H1 (cell line): Measurements from ENCODE around the gene GLRX. TPM values are rescaled to one million over a fixed set of nuclear protein-coding genes. Genes with fewer than 3 reads are reported as not detected.

ENCODE experiments used
- CTCF ChIA-PET: fragments of 300-600 bp; sonication (Branson Sonifier 250); formaldehyde crosslinking; loops from one replicate; lab custom pipeline; 2021; ENCODE audit not compliant: partially characterized antibody; lab: Charles Lee
- POLR2A ChIA-PET: fragments of 300-600 bp; sonication (Branson Sonifier 250); formaldehyde crosslinking; loops from one replicate; lab custom pipeline; 2021; ENCODE audit warnings: inconsistent platforms; ENCODE audit not compliant: partially characterized antibody; lab: Charles Lee
- DNase-seq, 2 experiments: peaks; one replicate each; pipeline versions ENCODE4 v3.0.0 to v3.0.0-alpha.2; 2010 to 2022; ENCODE audit warnings: low spot score in 2 of 2, low read depth in 1 of 2, mixed read lengths in 1 of 2
- FAIRE-seq: peaks from 2 replicates; lab custom pipeline; 2011; peaks lifted over from hg19 to GRCh38; lab: Jason Lieb, UNC
- H2AFZ ChIP-seq: 2 replicates; pipeline ENCODE4 v1.8.1; 2012; ENCODE audit warnings: low read length, inconsistent platforms
- H2AK5ac ChIP-seq: 2 replicates; pipeline ENCODE4 v1.6.1; 2013; ENCODE audit warnings: low read depth, low read length
- H2BK120ac ChIP-seq: replicated peaks from 2 replicates; pipeline ENCODE3; 2013; ENCODE audit warnings: low read depth, low read length, inconsistent platforms
- H2BK12ac ChIP-seq: 2 replicates; pipeline ENCODE4 v1.6.1; 2013; ENCODE audit warnings: low read depth, low read length
- H2BK15ac ChIP-seq: 2 replicates; pipeline ENCODE4 v1.6.1; 2013; ENCODE audit warnings: low read length
- H2BK20ac ChIP-seq: 2 replicates; pipeline ENCODE4 v1.6.1; 2013; ENCODE audit warnings: low read length
- H2BK5ac ChIP-seq: 2 replicates; pipeline ENCODE4 v1.6.1; 2013; ENCODE audit warnings: low read depth, low read length
- H3K14ac ChIP-seq: 2 replicates; pipeline ENCODE4 v1.6.1; 2013; ENCODE audit warnings: inconsistent platforms; ENCODE audit not compliant: insufficient read length
- H3K18ac ChIP-seq: 2 replicates; pipeline ENCODE4 v1.6.1; 2013; ENCODE audit warnings: low read length; ENCODE audit errors: extremely low read depth
- H3K23ac ChIP-seq: 2 replicates; pipeline ENCODE4 v1.6.1; 2013; ENCODE audit warnings: inconsistent platforms; ENCODE audit not compliant: insufficient read length
- H3K23me2 ChIP-seq: 2 replicates; pipeline ENCODE4 v1.6.1; 2013; ENCODE audit warnings: low read depth, low read length
- H3K27ac ChIP-seq: 2 replicates; pipeline ENCODE4 v1.6.1; 2011; ENCODE audit warnings: low read depth, low read length, inconsistent platforms
- H3K27me3 ChIP-seq, 4 experiments: replicated peaks in 1 of 4; 1 replicate in 1 of 4; 2 replicates in 3 of 4; pipeline versions ENCODE4 v1.6.1 to v1.8.1; 2011 to 2013; ENCODE audit warnings: low read length in 3 of 4, mild to moderate bottlenecking in 3 of 4, inconsistent platforms in 2 of 4, mixed read lengths in 2 of 4, moderate library complexity in 1 of 4; ENCODE audit not compliant: control insufficient read depth in 3 of 4, insufficient read depth in 3 of 4; ENCODE audit errors: extremely low read depth in 1 of 4
- H3K36me3 ChIP-seq, 4 experiments: 2 replicates each; pipeline versions ENCODE4 v1.6.1 to v1.8.1; 2011 to 2013; ENCODE audit warnings: mild to moderate bottlenecking in 4 of 4, low read length in 3 of 4, moderate library complexity in 2 of 4, control low read depth in 1 of 4, inconsistent platforms in 1 of 4; ENCODE audit not compliant: insufficient read depth in 4 of 4, control insufficient read depth in 2 of 4
- H3K4ac ChIP-seq: replicated peaks from 2 replicates; pipeline ENCODE3; 2013; ENCODE audit warnings: low read length, low read depth, mixed read lengths, inconsistent platforms; ENCODE audit not compliant: insufficient read length
- H3K4me1 ChIP-seq, 4 experiments: replicated peaks in 1 of 4; 1 replicate in 1 of 4; 2 replicates in 3 of 4; pipeline versions ENCODE4 v1.6.1 to v1.8.1; 2011 to 2013; ENCODE audit warnings: low read length in 3 of 4, inconsistent platforms in 2 of 4, mixed read lengths in 1 of 4; ENCODE audit not compliant: insufficient read depth in 4 of 4, control insufficient read depth in 3 of 4
- H3K4me2 ChIP-seq, 2 experiments: 2 replicates each; pipeline versions ENCODE4 v1.6.1 to v1.8.1; 2011 to 2013; ENCODE audit warnings: low read depth in 2 of 2, low read length in 2 of 2, control low read depth in 1 of 2, inconsistent platforms in 1 of 2, mild to moderate bottlenecking in 1 of 2; ENCODE audit not compliant: insufficient read depth in 1 of 2
- H3K4me3 ChIP-seq, 4 experiments: fragments of 200-600, 300-600 bp in 1 of 4; sonication (generic), shearing (Covaris generic), sonication (Bioruptor Twin) in 1 of 4; 2 replicates each; pipeline versions ENCODE4 v1.5.1 to v1.8.1; 2011 to 2016; ENCODE audit warnings: low read length in 4 of 4, low read depth in 3 of 4, control low read depth in 2 of 4, inconsistent platforms in 2 of 4, mild to moderate bottlenecking in 2 of 4, mixed read lengths in 1 of 4, moderate library complexity in 1 of 4; ENCODE audit not compliant: insufficient read depth in 2 of 4; ENCODE audit errors: extremely low read depth in 1 of 4
- H3K56ac ChIP-seq: replicated peaks from 2 replicates; pipeline ENCODE3; 2013; ENCODE audit warnings: low read depth, mild to moderate bottlenecking, mixed read lengths, low read length, inconsistent platforms; ENCODE audit not compliant: insufficient read length
- H3K79me1 ChIP-seq: 2 replicates; pipeline ENCODE4 v1.6.1; 2013; ENCODE audit warnings: low read depth, low read length, control low read depth
- H3K79me2 ChIP-seq, 2 experiments: 2 replicates each; pipeline versions ENCODE4 v1.6.1 to v1.8.1; 2012 to 2013; ENCODE audit warnings: low read length in 2 of 2, mild to moderate bottlenecking in 2 of 2, inconsistent platforms in 1 of 2; ENCODE audit not compliant: insufficient read depth in 2 of 2, control insufficient read depth in 1 of 2
- H3K9ac ChIP-seq, 4 experiments: replicated peaks in 1 of 4; 1 replicate in 1 of 4; 2 replicates in 3 of 4; pipeline versions ENCODE4 v1.6.1 to v1.8.1; 2011 to 2013; ENCODE audit warnings: low read depth in 3 of 4, low read length in 3 of 4, control low read depth in 2 of 4, mild to moderate bottlenecking in 2 of 4, moderate library complexity in 2 of 4, inconsistent platforms in 1 of 4; ENCODE audit errors: extremely low read depth in 1 of 4
- H3K9me3 ChIP-seq, 2 experiments: 2 replicates each; pipeline versions ENCODE4 v1.6.1 to v1.8.1; 2012 to 2013; ENCODE audit warnings: mild to moderate bottlenecking in 2 of 2, moderate library complexity in 2 of 2, control low read depth in 1 of 2, inconsistent platforms in 1 of 2, low read depth in 1 of 2, low read length in 1 of 2, mixed read lengths in 1 of 2; ENCODE audit not compliant: insufficient read depth in 2 of 2
- H4K20me1 ChIP-seq, 2 experiments: replicated peaks in 1 of 2; 2 replicates each; pipeline versions ENCODE3 to v1.8.1; 2011 to 2013; ENCODE audit warnings: inconsistent platforms in 2 of 2, low read length in 2 of 2, mild to moderate bottlenecking in 1 of 2; ENCODE audit not compliant: insufficient read depth in 2 of 2, control insufficient read depth in 1 of 2
- H4K5ac ChIP-seq: 2 replicates; pipeline ENCODE4 v1.6.1; 2013; ENCODE audit warnings: low read length, low read depth, mixed read lengths, inconsistent platforms; ENCODE audit not compliant: insufficient read length
- H4K8ac ChIP-seq: 2 replicates; pipeline ENCODE4 v1.8.0; 2013; ENCODE audit warnings: mild to moderate bottlenecking, moderate library complexity, low read length, inconsistent platforms; ENCODE audit not compliant: insufficient read depth; ENCODE audit errors: extremely low read depth
- H4K91ac ChIP-seq: replicated peaks from 2 replicates; pipeline ENCODE3; 2013; ENCODE audit warnings: low read length, mixed read lengths, inconsistent platforms; ENCODE audit not compliant: insufficient read length
- ATF3 ChIP-seq: IDR thresholded peaks from 2 replicates; pipeline ENCODE4 v1.6.1; 2011; ENCODE audit warnings: low read depth, mild to moderate bottlenecking, low read length; ENCODE audit not compliant: insufficient read depth
- BACH1 ChIP-seq: IDR thresholded peaks from 2 replicates; pipeline ENCODE4 v1.6.1; 2012; ENCODE audit warnings: low read length, improper control_type of control experiment
- BCL11A ChIP-seq, 2 experiments: IDR thresholded peaks; one replicate each; pipeline ENCODE4 v1.6.1; 2011; ENCODE audit warnings: low read depth in 2 of 2, low read length in 2 of 2, mild to moderate bottlenecking in 2 of 2
- CEBPB ChIP-seq: IDR thresholded peaks from 2 replicates; pipeline ENCODE4 v1.6.1; 2012; ENCODE audit warnings: low read depth, low read length
- CHD1 ChIP-seq: IDR thresholded peaks from 2 replicates; pipeline ENCODE4 v1.6.1; 2012; ENCODE audit warnings: low read depth, low read length, improper control_type of control experiment
- HDAC2 ChIP-seq, 2 experiments: fragments of 300-600 bp in 1 of 2; sonication (generic) in 1 of 2; IDR thresholded peaks; 2 replicates each; pipeline ENCODE4 v1.6.1; 2011 to 2012; ENCODE audit warnings: low read depth in 2 of 2, low read length in 2 of 2, mild to moderate bottlenecking in 2 of 2, moderate library complexity in 2 of 2, borderline replicate concordance in 1 of 2, inconsistent platforms in 1 of 2
- JUND ChIP-seq: IDR thresholded peaks from 2 replicates; pipeline ENCODE4 v1.6.1; 2011; ENCODE audit warnings: mild to moderate bottlenecking, improper control_type of control experiment, low read length
- MAFK ChIP-seq: IDR thresholded peaks from 2 replicates; pipeline ENCODE4 v1.6.1; 2012; ENCODE audit warnings: low read depth, mild to moderate bottlenecking, improper control_type of control experiment, low read length
- PHF8 ChIP-seq: fragments of 200-600 bp; sonication (generic); conservative IDR thresholded peaks from 2 replicates; pipeline ENCODE4 v1.7.1; 2012; ENCODE audit warnings: low read depth, mild to moderate bottlenecking, inconsistent platforms, low read length, moderate library complexity
- POLR2A ChIP-seq, 2 experiments: IDR thresholded peaks; 1 replicate in 1 of 2; 2 replicates in 1 of 2; pipeline ENCODE4 v1.6.1; 2011; ENCODE audit warnings: low read depth in 2 of 2, low read length in 2 of 2, mild to moderate bottlenecking in 2 of 2; ENCODE audit errors: control extremely low read depth in 1 of 2
- SIRT6 ChIP-seq: IDR thresholded peaks from one replicate; pipeline ENCODE4 v1.7.1; 2012; ENCODE audit warnings: low read length, inconsistent platforms
- SP2 ChIP-seq: IDR thresholded peaks from 2 replicates; pipeline ENCODE4 v1.6.1; 2012; ENCODE audit warnings: mild to moderate bottlenecking, low read length, inconsistent platforms
- SUZ12 ChIP-seq: fragments of 200-600 bp; sonication (generic); IDR thresholded peaks from 2 replicates; pipeline ENCODE4 v1.6.1; 2012; ENCODE audit warnings: mild to moderate bottlenecking, inconsistent platforms, low read length, moderate library complexity, mixed read lengths
- YY1 ChIP-seq: IDR thresholded peaks from 2 replicates; pipeline ENCODE4 v1.6.1; 2011; ENCODE audit warnings: low read depth, mild to moderate bottlenecking, low read length
- WGBS, 2 experiments: shearing (Covaris generic) in 1 of 2; methylation state at CpG; one replicate each; pipeline versions ENCODE4 v1.1.6 to v1.1.7; 2013 to 2015; ENCODE audit warnings: low lambda C conversion rate in 2 of 2, mixed read lengths in 2 of 2, inconsistent platforms in 1 of 2, low coverage in 1 of 2, missing lambda C conversion rate in 1 of 2; ENCODE audit not compliant: insufficient replicate concordance in 2 of 2, insufficient coverage in 1 of 2, insufficient read length in 1 of 2; ENCODE audit errors: extremely low coverage in 1 of 2, missing lambda C conversion rate in 1 of 2; 5-methylcytosine and 5-hydroxymethylcytosine counted together
- polyA plus RNA-seq, 7 experiments: library from polyadenylated mRNA; depleted of rRNA in 3 of 7; stranded (reverse) in 5 of 7; unstranded in 2 of 7; fragments of >200 nt in 5 of 7; fragments of 200-250 nt in 2 of 7; gene quantifications; 1 replicate in 5 of 7; 2 replicates in 1 of 7; 4 replicates in 1 of 7; pipeline versions ENCODE4 v1.2.1 to v1.2.3, GENCODE V29; 2011 to 2013; ENCODE audit warnings: missing spikeins in 2 of 7, mixed read lengths in 2 of 7
- total RNA-seq: library from RNA; stranded (reverse); fragmentation: NEBNext Ultra II Directional; extraction: Animal tissue kit (Norgen Biotek cat#: 25700); gene quantifications from 2 replicates; pipeline ENCODE4 v1.2.1, GENCODE V29; 2021

The GLRX gene
- total and polyA plus RNA-seq, 2 of the 8 experiments (the other 6 are each of a cell fraction or from before 2014, with no cell fraction given) = 22.9 to 31.2 TPM

DNA sequence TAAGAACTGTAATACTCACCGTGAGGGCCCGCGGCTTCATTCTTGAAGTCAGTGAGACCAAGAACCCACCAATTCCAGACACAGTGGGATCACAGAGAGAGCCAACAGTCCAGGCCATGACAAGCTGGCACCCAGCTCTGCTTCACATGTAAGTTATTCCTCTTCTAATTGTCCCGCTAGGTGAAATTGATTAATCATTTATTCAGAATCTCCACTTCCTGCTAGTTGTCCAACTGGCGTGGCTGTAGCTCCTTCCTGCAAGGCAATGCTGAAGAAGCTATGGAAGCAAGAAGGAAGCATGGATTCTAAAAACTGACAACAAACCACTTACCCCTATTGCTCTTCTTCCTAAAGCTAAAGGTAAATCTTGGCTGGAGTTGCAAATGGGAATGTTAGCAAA, 30.0 kb upstream of the GLRX start:
- no peak for DNase-seq
- Histone ChIP-seq H3K23me2 (no peaks in the 10 kb centered on the region; the same call in 1 of the 2 replicates), H4K5ac (no peak overlapping the region), H3K36me3 (no peaks in the 10 kb centered on the region), H3K79me1 (no peaks in the 10 kb centered on the region), H2BK15ac (no peak overlapping the region), H3K4me1 (no peaks in the 10 kb centered on the region), H2BK20ac (no peak overlapping the region), H3K9ac (no peak overlapping the region), H4K8ac (no peak overlapping the region), H2BK5ac (no peak overlapping the region), H3K4ac (no peak overlapping the region), H4K91ac (no peak overlapping the region), H3K14ac (no peak overlapping the region), H3K4me2 (no peak overlapping the region), H3K4me3 (no peak overlapping the region), H2BK120ac (no peak overlapping the region), H3K79me2 (no peaks in the 10 kb centered on the region), H4K20me1 (no peaks in the 10 kb centered on the region), H3K27ac (no peak overlapping the region), H3K9me3 (no peaks in the 10 kb centered on the region; a peak in 1 of 4 replicates), H2AK5ac (no peak overlapping the region), H3K27me3 (no peaks in the 10 kb centered on the region), H2BK12ac (no peak overlapping the region), H3K23ac (no peak overlapping the region), H2AFZ (no peak overlapping the region), H3K56ac (no peak overlapping the region), H3K18ac (no peak overlapping the region)
- FAIRE-seq = no peak
- ChIA-PET POLR2A (no interaction called here), CTCF (interaction anchor here (1.1 to 4.3 kb wide), 11 partner anchors 10 to 493 kb away, joined by 3 to 23 read pairs (median 5); partner anchors contain the start of gene GLRX)
- TF ChIP-seq HDAC2 (IDR thresholded peaks at IDR 0.05; ENCODE audit: borderline replicate concordance in 1 of 2, low read depth in 2 of 2, low read length in 2 of 2) (no peak), PHF8 (no peak), ATF3 (no peak), CEBPB (no peak), MAFK (no peak), SP2 (no peak), SUZ12 (no peak), CHD1 (no peak), JUND (no peak), SIRT6 (no peak), YY1 (no peak), BACH1 (no peak), POLR2A (IDR thresholded peaks at IDR 0.05; ENCODE audit: control extremely low read depth in 1 of 2, low read depth in 2 of 2, low read length in 2 of 2) (no peak), BCL11A (IDR thresholded peaks at IDR 0.05; ENCODE audit: low read depth in 2 of 2, low read length in 2 of 2) (no peak)
- 96% methylated on average over 5 of the region's 5 CpGs; no CpG with 5 or more reads in 1 of the 2 experiments for WGBS, 2 experiments
